AG04449 (cell line): ENCODE measurements around the gene ADAMTS14.

Source experiments
- CTCF ChIA-PET: fragments of 350-600 bp; formaldehyde crosslinking; extraction: SDS; loops from one replicate; lab custom pipeline; 2021; ENCODE audit warnings: antibody characterized with exemption; lab: Yijun Ruan, JAX
- POLR2A ChIA-PET: fragments of 400-600, 350-600 bp; formaldehyde crosslinking; extraction: SDS; loops from one replicate; lab custom pipeline; 2020; ENCODE audit warnings: antibody characterized with exemption, inconsistent platforms; lab: Yijun Ruan, JAX
- DNase-seq: peaks from one replicate; pipeline ENCODE4 v3.0.0-alpha.2; 2010; ENCODE audit warnings: low read depth, low spot score
- H3K4me3 ChIP-seq: 2 replicates; pipeline ENCODE4 v1.5.1; 2011; ENCODE audit warnings: low read depth, mild to moderate bottlenecking, control low read depth, low read length
- TF ChIP-seq, protein P1 (sequence below): IDR thresholded peaks from one replicate; pipeline ENCODE4 v1.5.1; 2011; ENCODE audit warnings: mild to moderate bottlenecking, moderate library complexity, low read length, control low read depth, inconsistent platforms; ENCODE audit not compliant: insufficient read depth; ENCODE audit errors: missing control alignments

ADAMTS14 gene

DNA sequence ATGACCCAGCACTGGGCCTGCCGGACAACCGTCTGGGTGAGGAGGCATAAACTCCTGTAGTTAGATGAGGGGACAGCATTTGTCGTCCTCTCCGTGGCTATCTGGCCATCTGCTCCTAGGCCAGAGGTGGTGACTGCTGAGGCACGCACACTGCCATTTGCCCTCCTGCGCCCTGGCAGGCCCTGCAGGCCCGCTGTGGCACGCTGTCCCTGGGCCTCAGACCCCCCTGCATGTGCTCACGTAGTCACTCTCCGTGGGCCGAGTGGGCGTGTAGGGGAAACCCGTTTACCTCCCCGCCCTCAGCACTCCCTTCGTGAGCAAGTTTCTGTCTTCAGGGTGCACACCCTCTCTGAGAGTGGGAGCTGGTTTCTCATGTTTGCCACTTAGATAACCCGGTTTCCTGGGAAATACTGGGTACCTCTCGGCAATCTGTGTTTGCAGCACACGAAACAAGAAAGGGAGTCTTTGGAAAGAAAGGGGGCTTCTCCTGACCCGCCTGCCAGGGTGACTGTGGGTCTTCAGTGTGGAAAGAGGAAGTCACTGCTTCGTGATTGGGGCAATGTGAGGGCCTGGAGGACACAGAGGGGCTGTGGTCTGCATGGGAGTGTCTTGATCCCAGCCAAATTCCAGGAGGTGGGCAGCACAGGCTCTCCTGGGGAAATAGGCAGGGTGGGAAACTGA lies 10.8 kb downstream of the ADAMTS14 start:
- H3K4me3 ChIP-seq: no peak overlapping the region
- POLR2A ChIA-PET: no interaction called here
- TF ChIP-seq, protein P1, sequence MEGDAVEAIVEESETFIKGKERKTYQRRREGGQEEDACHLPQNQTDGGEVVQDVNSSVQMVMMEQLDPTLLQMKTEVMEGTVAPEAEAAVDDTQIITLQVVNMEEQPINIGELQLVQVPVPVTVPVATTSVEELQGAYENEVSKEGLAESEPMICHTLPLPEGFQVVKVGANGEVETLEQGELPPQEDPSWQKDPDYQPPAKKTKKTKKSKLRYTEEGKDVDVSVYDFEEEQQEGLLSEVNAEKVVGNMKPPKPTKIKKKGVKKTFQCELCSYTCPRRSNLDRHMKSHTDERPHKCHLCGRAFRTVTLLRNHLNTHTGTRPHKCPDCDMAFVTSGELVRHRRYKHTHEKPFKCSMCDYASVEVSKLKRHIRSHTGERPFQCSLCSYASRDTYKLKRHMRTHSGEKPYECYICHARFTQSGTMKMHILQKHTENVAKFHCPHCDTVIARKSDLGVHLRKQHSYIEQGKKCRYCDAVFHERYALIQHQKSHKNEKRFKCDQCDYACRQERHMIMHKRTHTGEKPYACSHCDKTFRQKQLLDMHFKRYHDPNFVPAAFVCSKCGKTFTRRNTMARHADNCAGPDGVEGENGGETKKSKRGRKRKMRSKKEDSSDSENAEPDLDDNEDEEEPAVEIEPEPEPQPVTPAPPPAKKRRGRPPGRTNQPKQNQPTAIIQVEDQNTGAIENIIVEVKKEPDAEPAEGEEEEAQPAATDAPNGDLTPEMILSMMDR: no peak
- DNase-seq: no peak
- CTCF ChIA-PET: interaction anchor here (0.6 kb wide), 1 partner anchor 1195 kb away, joined by 3 read pairs; no protein-coding TSS in a partner anchor

DNA sequence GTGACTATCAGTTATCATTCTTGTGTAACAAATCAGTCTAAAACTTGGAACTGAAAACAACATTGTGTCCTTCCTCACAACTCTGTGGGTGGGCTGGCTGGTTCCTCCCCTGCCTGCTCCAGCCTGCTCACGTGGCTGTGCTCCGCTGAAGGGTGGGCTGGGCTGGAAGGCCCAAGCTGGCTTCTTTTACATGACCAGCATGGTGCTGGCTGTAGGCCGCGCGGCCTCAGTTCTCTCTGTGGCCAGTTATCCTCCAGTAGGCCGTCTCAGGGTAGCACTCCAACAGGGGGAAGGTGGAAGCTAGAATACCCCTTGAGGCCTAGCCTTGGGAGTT lies 11.3 kb downstream of the ADAMTS14 start:
- H3K4me3 ChIP-seq: no peak overlapping the region
- CTCF ChIA-PET: interaction anchor here (0.6 kb wide), 1 partner anchor 1195 kb away, joined by 3 read pairs; no protein-coding TSS in a partner anchor
- no peak for DNase-seq
- POLR2A ChIA-PET: no interaction called here
- TF ChIP-seq, protein P1: no peak

DNA sequence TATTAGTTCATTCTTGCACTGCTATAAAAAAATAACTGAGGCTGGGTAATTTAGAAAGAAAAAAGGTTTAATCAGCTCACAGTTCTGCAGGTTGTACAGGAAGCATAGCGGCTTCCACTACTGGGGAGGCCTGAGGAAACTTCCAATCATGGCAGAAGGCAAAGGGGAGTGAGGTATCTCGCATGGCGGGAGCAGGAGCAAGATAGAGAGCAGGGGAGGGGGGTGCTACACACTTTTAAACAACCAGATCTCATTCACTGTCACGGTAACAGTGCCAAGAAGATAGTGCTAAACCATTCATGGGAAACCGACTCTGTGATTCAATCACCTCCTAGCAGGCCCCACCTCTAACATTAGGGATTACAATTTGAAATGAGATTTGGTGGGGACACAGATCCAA lies 11.6 kb downstream of the ADAMTS14 start:
- H3K4me3 ChIP-seq: no peak overlapping the region
- ChIA-PET POLR2A (no interaction called here), CTCF (interaction anchor here (0.6 kb wide), 1 partner anchor 1194 kb away, joined by 3 read pairs; no protein-coding TSS in a partner anchor)
- TF ChIP-seq, protein P1: no peak
- DNase-seq: no peak

DNA sequence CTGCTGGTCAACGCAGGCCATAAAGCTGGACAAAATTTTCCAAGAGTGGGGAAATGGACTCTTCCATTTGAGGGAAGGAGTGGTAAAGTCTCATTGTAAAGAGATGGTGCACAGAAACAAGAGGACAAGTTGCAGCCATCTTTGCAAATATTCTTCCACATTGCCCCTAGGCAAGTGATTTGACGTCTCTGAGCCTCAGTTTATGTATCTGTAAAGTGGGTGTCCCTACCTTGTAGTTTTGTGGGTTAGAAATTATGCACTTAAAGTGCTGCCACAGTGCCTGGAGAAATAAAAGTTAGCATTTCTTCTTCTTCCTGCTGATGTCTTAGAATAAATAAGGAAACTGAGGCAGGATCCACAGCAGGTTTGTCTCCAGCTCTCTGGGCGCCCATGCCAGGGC lies 12.1 kb downstream of the ADAMTS14 start:
- no peak overlapping the region for H3K4me3 ChIP-seq
- TF ChIP-seq, protein P1: no peak
- ChIA-PET POLR2A (no interaction called here), CTCF (no interaction called here)
- DNase-seq: no peak

DNA sequence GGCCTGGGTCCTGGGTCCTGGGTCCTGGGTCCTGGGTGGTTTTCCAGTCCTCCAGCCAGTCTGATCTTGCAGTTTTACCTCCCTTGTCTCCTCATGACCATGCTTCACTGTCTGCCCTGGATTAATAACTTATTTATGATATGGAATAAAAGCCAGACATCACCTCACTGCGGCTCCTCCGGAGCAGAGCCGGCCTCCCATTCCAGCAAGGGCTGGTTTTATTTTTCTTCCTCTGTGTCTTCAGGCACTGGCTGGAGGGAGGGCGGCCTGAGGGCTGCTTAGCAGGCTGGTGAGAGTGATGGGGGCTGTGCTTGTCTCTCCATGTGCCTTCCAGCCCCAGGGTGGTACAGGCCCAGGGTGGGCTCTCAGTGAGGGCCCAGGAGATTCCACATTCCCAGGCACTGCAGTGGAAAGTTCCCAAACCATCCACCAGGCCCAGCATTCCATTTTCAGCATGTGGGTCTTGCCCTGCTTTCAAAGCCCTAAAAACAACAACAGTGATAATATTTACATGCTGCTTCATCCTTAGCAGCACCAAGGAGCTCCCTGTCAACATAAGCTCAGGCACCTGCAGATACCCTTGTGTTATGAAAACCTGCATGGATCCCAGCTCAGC lies 12.6 kb downstream of the ADAMTS14 start:
- CTCF ChIA-PET: no interaction called here
- TF ChIP-seq, protein P1: no peak
- no peak for DNase-seq
- H3K4me3 ChIP-seq: no peak overlapping the region
- POLR2A ChIA-PET: no interaction called here

DNA sequence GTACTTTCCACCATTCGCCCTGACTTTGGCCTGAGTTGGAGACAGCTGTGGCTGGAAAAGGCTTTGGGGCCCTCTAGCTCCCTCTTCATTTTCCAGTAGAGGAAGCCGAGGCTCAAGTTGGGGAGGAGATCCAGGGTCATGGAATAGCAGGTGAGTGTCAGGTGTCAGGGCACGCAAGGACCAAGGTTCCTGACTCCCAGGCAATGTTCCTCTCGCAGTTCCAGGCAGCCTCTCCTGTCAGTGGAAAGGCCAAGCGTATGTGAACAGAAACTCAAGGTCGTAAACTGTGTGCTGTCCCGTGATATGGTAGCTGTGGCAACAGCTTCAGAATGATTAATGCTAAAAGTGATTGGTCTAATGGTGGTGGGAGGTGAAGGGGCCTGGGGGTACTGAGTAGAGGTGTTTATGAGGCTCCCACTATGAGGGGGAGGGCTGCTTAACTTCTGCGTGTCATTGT lies 13.2 kb downstream of the ADAMTS14 start:
- CTCF ChIA-PET: no interaction called here
- H3K4me3 ChIP-seq: no peak overlapping the region
- DNase-seq: no peak
- TF ChIP-seq, protein P1: no peak
- POLR2A ChIA-PET: no interaction called here
